ENCODE measurements around the gene PIM2. TPM values are rescaled to one million over a fixed set of nuclear protein-coding genes. Genes with fewer than 3 reads are reported as not detected.

PIM2 gene
- total RNA-seq, 2 donors from 2014 or later = 26.2 to 94.0 TPM

DNA sequence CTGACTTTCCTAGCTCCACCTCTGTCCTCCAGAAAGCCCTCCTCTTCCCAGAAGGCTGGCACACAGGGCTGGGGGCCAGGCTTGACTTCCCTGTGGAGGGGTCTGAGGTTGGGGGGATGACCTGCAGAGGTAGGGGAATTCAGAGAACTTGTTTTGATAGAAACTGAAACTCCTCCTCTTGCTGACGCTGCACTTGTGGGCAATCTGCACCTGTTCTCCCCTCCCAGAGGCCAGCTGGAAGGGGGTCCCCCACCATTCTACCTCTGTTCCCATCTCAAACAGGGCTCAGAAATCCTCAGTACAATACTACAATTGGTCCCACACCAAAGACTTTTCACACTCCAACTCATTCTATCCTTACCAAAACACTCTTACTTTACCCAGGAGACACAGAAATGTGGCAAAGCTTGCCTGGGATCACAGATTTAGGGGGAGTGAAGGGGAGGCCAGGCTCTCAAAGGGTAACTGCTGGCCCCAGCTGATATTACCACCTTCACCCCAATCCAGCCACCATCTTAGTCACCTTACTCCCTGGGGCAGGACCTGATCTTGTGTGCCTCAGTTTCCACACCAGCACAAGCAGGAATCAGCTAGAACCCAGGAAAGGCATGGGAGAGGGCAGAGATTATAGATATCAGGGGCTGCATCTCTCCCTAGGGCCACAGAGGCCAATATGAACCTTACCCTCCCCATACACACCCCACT lies 20.0 kb upstream of the PIM2 start:
- Mint-ChIP-seq H3K27ac (no peak overlapping the region), H3K36me3 (ENCODE audit: low read depth) (peaks cover 51% of the 10 kb centered on the region), H3K9me3 (peaks cover 67% of the 10 kb centered on the region), H3K4me1 (peaks cover 16% of the 10 kb centered on the region), H3K27me3 (ENCODE audit: insufficient read depth) (no peaks in the 10 kb centered on the region), H3K4me3 (no peak overlapping the region)
- H3K9me3 ChIP-seq (ENCODE audit: control insufficient read depth, low read length) = no peaks in the 10 kb centered on the region
- TF ChIP-seq, protein P1, sequence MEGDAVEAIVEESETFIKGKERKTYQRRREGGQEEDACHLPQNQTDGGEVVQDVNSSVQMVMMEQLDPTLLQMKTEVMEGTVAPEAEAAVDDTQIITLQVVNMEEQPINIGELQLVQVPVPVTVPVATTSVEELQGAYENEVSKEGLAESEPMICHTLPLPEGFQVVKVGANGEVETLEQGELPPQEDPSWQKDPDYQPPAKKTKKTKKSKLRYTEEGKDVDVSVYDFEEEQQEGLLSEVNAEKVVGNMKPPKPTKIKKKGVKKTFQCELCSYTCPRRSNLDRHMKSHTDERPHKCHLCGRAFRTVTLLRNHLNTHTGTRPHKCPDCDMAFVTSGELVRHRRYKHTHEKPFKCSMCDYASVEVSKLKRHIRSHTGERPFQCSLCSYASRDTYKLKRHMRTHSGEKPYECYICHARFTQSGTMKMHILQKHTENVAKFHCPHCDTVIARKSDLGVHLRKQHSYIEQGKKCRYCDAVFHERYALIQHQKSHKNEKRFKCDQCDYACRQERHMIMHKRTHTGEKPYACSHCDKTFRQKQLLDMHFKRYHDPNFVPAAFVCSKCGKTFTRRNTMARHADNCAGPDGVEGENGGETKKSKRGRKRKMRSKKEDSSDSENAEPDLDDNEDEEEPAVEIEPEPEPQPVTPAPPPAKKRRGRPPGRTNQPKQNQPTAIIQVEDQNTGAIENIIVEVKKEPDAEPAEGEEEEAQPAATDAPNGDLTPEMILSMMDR (conservative IDR thresholded peaks at IDR 0.05) = no peak
- DNase-seq = no peak
- peaks cover 3% of the 10 kb centered on the region for H3K4me1 ChIP-seq (ENCODE audit: control insufficient read depth, insufficient read depth, low read length)
- H3K9ac ChIP-seq (ENCODE audit: extremely low read depth, low read length, poor library complexity, severe bottlenecking) = no peak overlapping the region
- H3K4me3 ChIP-seq (ENCODE audit: low read length) = no peak overlapping the region
- WGBS, 2 experiments (ENCODE audit: insufficient coverage in 1 of 2, insufficient read length in 1 of 2) = 100% methylated on average over 1 of the region's 1 CpG; no CpG with 5 or more reads in 1 of the 2 experiments
- H3K27me3 ChIP-seq (ENCODE audit: control insufficient read depth, insufficient read depth, low read length, poor library complexity, severe bottlenecking) = no peaks in the 10 kb centered on the region
- H3K36me3 ChIP-seq (ENCODE audit: control insufficient read depth, insufficient read depth, low read length) = peaks cover 42% of the 10 kb centered on the region
- no peak overlapping the region for H3K27ac ChIP-seq (ENCODE audit: low read depth, low read length)

DNA sequence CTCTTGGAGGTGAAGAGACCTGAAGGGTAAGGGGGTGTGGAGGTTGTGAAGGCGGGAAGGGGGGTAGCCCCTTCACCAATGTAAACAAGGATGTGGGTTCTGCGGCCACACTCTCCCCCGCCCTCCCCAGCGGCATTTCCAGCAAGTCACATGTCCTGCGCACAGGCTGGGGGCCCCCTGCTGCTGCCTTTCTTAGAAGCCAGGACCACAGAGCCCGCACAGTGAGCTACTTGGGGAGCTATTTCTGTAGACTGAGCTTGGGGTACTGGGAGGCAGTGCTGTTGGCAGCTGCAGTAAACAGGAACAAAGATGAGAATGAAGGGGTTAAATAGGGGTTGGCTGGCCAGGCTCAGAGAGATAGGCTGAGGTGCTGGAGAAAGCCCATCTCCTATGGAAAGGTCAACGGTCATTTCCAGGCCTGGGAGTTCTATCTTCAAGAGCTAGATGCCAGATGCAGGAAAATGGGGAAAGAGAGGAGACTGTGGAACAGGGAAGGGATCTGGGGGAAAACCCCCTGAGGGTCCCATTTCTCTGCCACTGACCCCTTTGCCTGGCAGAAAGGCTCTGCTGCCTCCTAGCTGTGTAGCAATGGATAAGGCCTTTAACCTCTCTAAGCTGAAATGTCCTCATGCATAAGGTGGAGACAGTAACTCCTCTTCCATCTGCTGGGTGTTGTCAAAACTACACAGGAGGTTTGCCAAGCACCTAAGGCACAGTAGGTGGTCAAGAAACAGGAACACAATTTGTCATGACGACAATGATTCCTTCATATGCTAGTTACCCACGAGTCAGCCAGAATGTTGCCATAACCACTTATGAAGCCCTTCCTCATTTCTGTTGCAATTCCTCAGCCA lies 18.5 kb upstream of the PIM2 start:
- Histone ChIP-seq H3K27me3 (ENCODE audit: control insufficient read depth, insufficient read depth, low read length, poor library complexity, severe bottlenecking) (no peaks in the 10 kb centered on the region), H3K9me3 (ENCODE audit: control insufficient read depth, low read length) (no peaks in the 10 kb centered on the region), H3K36me3 (ENCODE audit: control insufficient read depth, insufficient read depth, low read length) (peaks cover 45% of the 10 kb centered on the region), H3K4me1 (ENCODE audit: control insufficient read depth, insufficient read depth, low read length) (peaks cover 3% of the 10 kb centered on the region), H3K9ac (ENCODE audit: extremely low read depth, low read length, poor library complexity, severe bottlenecking) (no peak overlapping the region), H3K4me3 (ENCODE audit: low read length) (no peak overlapping the region), H3K27ac (ENCODE audit: low read depth, low read length) (no peak overlapping the region)
- H3K36me3 Mint-ChIP-seq (ENCODE audit: low read depth) = peaks cover 49% of the 10 kb centered on the region
- WGBS, 2 experiments (ENCODE audit: insufficient coverage in 1 of 2, insufficient read length in 1 of 2) = 40% methylated on average over 2 to 9 of the region's 9 CpGs
- H3K4me3 Mint-ChIP-seq = peak overlapping the region; percentile 14
- DNase-seq = peak; percentile 64
- peaks cover 16% of the 10 kb centered on the region for H3K4me1 Mint-ChIP-seq
- H3K9me3 Mint-ChIP-seq = peaks cover 64% of the 10 kb centered on the region
- peak overlapping the region; percentile 76 for H3K27ac Mint-ChIP-seq
- H3K27me3 Mint-ChIP-seq (ENCODE audit: insufficient read depth) = no peaks in the 10 kb centered on the region
- TF ChIP-seq, protein P1 (conservative IDR thresholded peaks at IDR 0.05) = peak; percentile 69

DNA sequence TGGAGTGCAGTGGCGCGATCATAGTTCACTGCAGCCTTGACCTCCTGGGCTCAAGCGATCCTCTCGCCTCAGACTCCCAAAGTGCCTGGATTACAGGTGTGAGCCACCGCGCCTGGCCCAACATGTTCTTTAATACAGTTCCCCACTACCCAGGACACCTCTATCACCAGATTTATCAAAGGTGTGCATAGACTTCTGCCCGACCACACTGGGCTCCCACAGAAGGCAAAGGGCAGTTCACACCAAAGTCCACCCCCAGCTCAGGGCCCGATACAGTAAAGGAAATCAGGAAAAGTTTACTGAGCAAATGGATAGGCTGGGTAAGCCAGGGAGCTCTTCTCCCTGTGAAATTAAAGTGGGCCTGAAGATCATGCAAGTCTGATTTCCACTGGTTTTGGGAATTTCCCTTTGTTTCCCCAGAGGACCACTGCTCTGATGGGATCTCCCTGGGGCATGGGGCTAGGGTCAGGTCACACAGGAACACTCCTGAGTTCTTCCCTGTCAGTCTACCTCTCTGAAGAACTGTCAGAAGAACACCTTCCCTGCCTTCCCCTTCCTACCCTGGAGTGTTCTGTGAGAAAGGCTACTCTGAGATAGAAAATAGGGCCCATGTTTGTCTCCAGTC lies 17.7 kb upstream of the PIM2 start:
- no peak overlapping the region for H3K9ac ChIP-seq (ENCODE audit: extremely low read depth, low read length, poor library complexity, severe bottlenecking)
- peak overlapping the region; percentile 14 for H3K4me3 Mint-ChIP-seq
- H3K36me3 Mint-ChIP-seq (ENCODE audit: low read depth) = peaks cover 47% of the 10 kb centered on the region
- H3K4me1 Mint-ChIP-seq = peaks cover 16% of the 10 kb centered on the region
- H3K9me3 ChIP-seq (ENCODE audit: control insufficient read depth, low read length) = no peaks in the 10 kb centered on the region
- peak overlapping the region; percentile 44 for H3K27ac Mint-ChIP-seq
- H3K27ac ChIP-seq (ENCODE audit: low read depth, low read length) = no peak overlapping the region
- H3K4me3 ChIP-seq (ENCODE audit: low read length) = no peak overlapping the region
- H3K9me3 Mint-ChIP-seq = peaks cover 60% of the 10 kb centered on the region
- peaks cover 3% of the 10 kb centered on the region for H3K4me1 ChIP-seq (ENCODE audit: control insufficient read depth, insufficient read depth, low read length)
- 89% methylated on average over 8 of the region's 8 CpGs; no CpG with 5 or more reads in 1 of the 2 experiments for WGBS, 2 experiments (ENCODE audit: insufficient coverage in 1 of 2, insufficient read length in 1 of 2)
- no peak for DNase-seq
- peaks cover 46% of the 10 kb centered on the region for H3K36me3 ChIP-seq (ENCODE audit: control insufficient read depth, insufficient read depth, low read length)
- TF ChIP-seq, protein P1 (conservative IDR thresholded peaks at IDR 0.05) = no peak
- H3K27me3 Mint-ChIP-seq (ENCODE audit: insufficient read depth) = no peaks in the 10 kb centered on the region
- H3K27me3 ChIP-seq (ENCODE audit: control insufficient read depth, insufficient read depth, low read length, poor library complexity, severe bottlenecking) = no peaks in the 10 kb centered on the region

Measured in endodermal cell (in vitro differentiated cells).